ENCODE results near the gene TTC39A.

GRCh38 chr1:51287966-51288365, 42.4 kb downstream of the TTC39A start:
- TF ChIP-seq CTCF (IDR thresholded peaks at IDR 0.05): no peak
- no peak for TF ChIP-seq POLR2A (IDR thresholded peaks at IDR 0.05)

Data from adrenal gland (tissue), 5 donors.